H1 (cell line): ENCODE results near the gene CLCN5. TPM values are rescaled to one million over a fixed set of nuclear protein-coding genes. Genes with fewer than 3 reads are reported as not detected.

Source experiments
- CTCF ChIA-PET: fragments of 300-600 bp; sonication (Branson Sonifier 250); formaldehyde crosslinking; loops from one replicate; lab custom pipeline; 2021; ENCODE audit not compliant: partially characterized antibody; lab: Charles Lee
- POLR2A ChIA-PET: fragments of 300-600 bp; sonication (Branson Sonifier 250); formaldehyde crosslinking; loops from one replicate; lab custom pipeline; 2021; ENCODE audit warnings: inconsistent platforms; ENCODE audit not compliant: partially characterized antibody; lab: Charles Lee
- DNase-seq, 2 experiments: peaks; one replicate each; pipeline versions ENCODE4 v3.0.0 to v3.0.0-alpha.2; 2010 to 2022; ENCODE audit warnings: low spot score in 2 of 2, low read depth in 1 of 2, mixed read lengths in 1 of 2
- FAIRE-seq: peaks from 2 replicates; lab custom pipeline; 2011; peaks lifted over from hg19 to GRCh38; lab: Jason Lieb, UNC
- H2AFZ ChIP-seq: 2 replicates; pipeline ENCODE4 v1.8.1; 2012; ENCODE audit warnings: low read length, inconsistent platforms
- H2AK5ac ChIP-seq: 2 replicates; pipeline ENCODE4 v1.6.1; 2013; ENCODE audit warnings: low read depth, low read length
- H2BK120ac ChIP-seq: replicated peaks from 2 replicates; pipeline ENCODE3; 2013; ENCODE audit warnings: low read depth, low read length, inconsistent platforms
- H2BK12ac ChIP-seq: 2 replicates; pipeline ENCODE4 v1.6.1; 2013; ENCODE audit warnings: low read depth, low read length
- H2BK15ac ChIP-seq: 2 replicates; pipeline ENCODE4 v1.6.1; 2013; ENCODE audit warnings: low read length
- H2BK20ac ChIP-seq: 2 replicates; pipeline ENCODE4 v1.6.1; 2013; ENCODE audit warnings: low read length
- H2BK5ac ChIP-seq: 2 replicates; pipeline ENCODE4 v1.6.1; 2013; ENCODE audit warnings: low read depth, low read length
- H3K14ac ChIP-seq: 2 replicates; pipeline ENCODE4 v1.6.1; 2013; ENCODE audit warnings: inconsistent platforms; ENCODE audit not compliant: insufficient read length
- H3K18ac ChIP-seq: 2 replicates; pipeline ENCODE4 v1.6.1; 2013; ENCODE audit warnings: low read length; ENCODE audit errors: extremely low read depth
- H3K23ac ChIP-seq: 2 replicates; pipeline ENCODE4 v1.6.1; 2013; ENCODE audit warnings: inconsistent platforms; ENCODE audit not compliant: insufficient read length
- H3K23me2 ChIP-seq: 2 replicates; pipeline ENCODE4 v1.6.1; 2013; ENCODE audit warnings: low read depth, low read length
- H3K27ac ChIP-seq: 2 replicates; pipeline ENCODE4 v1.6.1; 2011; ENCODE audit warnings: low read depth, low read length, inconsistent platforms
- H3K27me3 ChIP-seq, 4 experiments: replicated peaks in 1 of 4; 1 replicate in 1 of 4; 2 replicates in 3 of 4; pipeline versions ENCODE4 v1.6.1 to v1.8.1; 2011 to 2013; ENCODE audit warnings: low read length in 3 of 4, mild to moderate bottlenecking in 3 of 4, inconsistent platforms in 2 of 4, mixed read lengths in 2 of 4, moderate library complexity in 1 of 4; ENCODE audit not compliant: control insufficient read depth in 3 of 4, insufficient read depth in 3 of 4; ENCODE audit errors: extremely low read depth in 1 of 4
- H3K36me3 ChIP-seq, 4 experiments: 2 replicates each; pipeline versions ENCODE4 v1.6.1 to v1.8.1; 2011 to 2013; ENCODE audit warnings: mild to moderate bottlenecking in 4 of 4, low read length in 3 of 4, moderate library complexity in 2 of 4, control low read depth in 1 of 4, inconsistent platforms in 1 of 4; ENCODE audit not compliant: insufficient read depth in 4 of 4, control insufficient read depth in 2 of 4
- H3K4ac ChIP-seq: replicated peaks from 2 replicates; pipeline ENCODE3; 2013; ENCODE audit warnings: low read length, low read depth, mixed read lengths, inconsistent platforms; ENCODE audit not compliant: insufficient read length
- H3K4me1 ChIP-seq, 4 experiments: replicated peaks in 1 of 4; 1 replicate in 1 of 4; 2 replicates in 3 of 4; pipeline versions ENCODE4 v1.6.1 to v1.8.1; 2011 to 2013; ENCODE audit warnings: low read length in 3 of 4, inconsistent platforms in 2 of 4, mixed read lengths in 1 of 4; ENCODE audit not compliant: insufficient read depth in 4 of 4, control insufficient read depth in 3 of 4
- H3K4me2 ChIP-seq, 2 experiments: 2 replicates each; pipeline versions ENCODE4 v1.6.1 to v1.8.1; 2011 to 2013; ENCODE audit warnings: low read depth in 2 of 2, low read length in 2 of 2, control low read depth in 1 of 2, inconsistent platforms in 1 of 2, mild to moderate bottlenecking in 1 of 2; ENCODE audit not compliant: insufficient read depth in 1 of 2
- H3K4me3 ChIP-seq, 4 experiments: fragments of 200-600, 300-600 bp in 1 of 4; sonication (generic), shearing (Covaris generic), sonication (Bioruptor Twin) in 1 of 4; 2 replicates each; pipeline versions ENCODE4 v1.5.1 to v1.8.1; 2011 to 2016; ENCODE audit warnings: low read length in 4 of 4, low read depth in 3 of 4, control low read depth in 2 of 4, inconsistent platforms in 2 of 4, mild to moderate bottlenecking in 2 of 4, mixed read lengths in 1 of 4, moderate library complexity in 1 of 4; ENCODE audit not compliant: insufficient read depth in 2 of 4; ENCODE audit errors: extremely low read depth in 1 of 4
- H3K56ac ChIP-seq: replicated peaks from 2 replicates; pipeline ENCODE3; 2013; ENCODE audit warnings: low read depth, mild to moderate bottlenecking, mixed read lengths, low read length, inconsistent platforms; ENCODE audit not compliant: insufficient read length
- H3K79me1 ChIP-seq: 2 replicates; pipeline ENCODE4 v1.6.1; 2013; ENCODE audit warnings: low read depth, low read length, control low read depth
- H3K79me2 ChIP-seq, 2 experiments: 2 replicates each; pipeline versions ENCODE4 v1.6.1 to v1.8.1; 2012 to 2013; ENCODE audit warnings: low read length in 2 of 2, mild to moderate bottlenecking in 2 of 2, inconsistent platforms in 1 of 2; ENCODE audit not compliant: insufficient read depth in 2 of 2, control insufficient read depth in 1 of 2
- H3K9ac ChIP-seq, 4 experiments: replicated peaks in 1 of 4; 1 replicate in 1 of 4; 2 replicates in 3 of 4; pipeline versions ENCODE4 v1.6.1 to v1.8.1; 2011 to 2013; ENCODE audit warnings: low read depth in 3 of 4, low read length in 3 of 4, control low read depth in 2 of 4, mild to moderate bottlenecking in 2 of 4, moderate library complexity in 2 of 4, inconsistent platforms in 1 of 4; ENCODE audit errors: extremely low read depth in 1 of 4
- H3K9me3 ChIP-seq, 2 experiments: 2 replicates each; pipeline versions ENCODE4 v1.6.1 to v1.8.1; 2012 to 2013; ENCODE audit warnings: mild to moderate bottlenecking in 2 of 2, moderate library complexity in 2 of 2, control low read depth in 1 of 2, inconsistent platforms in 1 of 2, low read depth in 1 of 2, low read length in 1 of 2, mixed read lengths in 1 of 2; ENCODE audit not compliant: insufficient read depth in 2 of 2
- H4K20me1 ChIP-seq, 2 experiments: replicated peaks in 1 of 2; 2 replicates each; pipeline versions ENCODE3 to v1.8.1; 2011 to 2013; ENCODE audit warnings: inconsistent platforms in 2 of 2, low read length in 2 of 2, mild to moderate bottlenecking in 1 of 2; ENCODE audit not compliant: insufficient read depth in 2 of 2, control insufficient read depth in 1 of 2
- H4K5ac ChIP-seq: 2 replicates; pipeline ENCODE4 v1.6.1; 2013; ENCODE audit warnings: low read length, low read depth, mixed read lengths, inconsistent platforms; ENCODE audit not compliant: insufficient read length
- H4K8ac ChIP-seq: 2 replicates; pipeline ENCODE4 v1.8.0; 2013; ENCODE audit warnings: mild to moderate bottlenecking, moderate library complexity, low read length, inconsistent platforms; ENCODE audit not compliant: insufficient read depth; ENCODE audit errors: extremely low read depth
- H4K91ac ChIP-seq: replicated peaks from 2 replicates; pipeline ENCODE3; 2013; ENCODE audit warnings: low read length, mixed read lengths, inconsistent platforms; ENCODE audit not compliant: insufficient read length
- HDAC2 ChIP-seq, 2 experiments: fragments of 300-600 bp in 1 of 2; sonication (generic) in 1 of 2; IDR thresholded peaks; 2 replicates each; pipeline ENCODE4 v1.6.1; 2011 to 2012; ENCODE audit warnings: low read depth in 2 of 2, low read length in 2 of 2, mild to moderate bottlenecking in 2 of 2, moderate library complexity in 2 of 2, borderline replicate concordance in 1 of 2, inconsistent platforms in 1 of 2
- RBBP5 ChIP-seq: IDR thresholded peaks from 2 replicates; pipeline ENCODE4 v1.7.1; 2012; ENCODE audit warnings: low read depth, mild to moderate bottlenecking, inconsistent platforms, low read length, moderate library complexity, borderline replicate concordance
- SP4 ChIP-seq: IDR thresholded peaks from 2 replicates; pipeline ENCODE4 v1.6.1; 2012; ENCODE audit warnings: low read length, inconsistent platforms
- SUZ12 ChIP-seq: fragments of 200-600 bp; sonication (generic); IDR thresholded peaks from 2 replicates; pipeline ENCODE4 v1.6.1; 2012; ENCODE audit warnings: mild to moderate bottlenecking, inconsistent platforms, low read length, moderate library complexity, mixed read lengths
- WGBS, 2 experiments: shearing (Covaris generic) in 1 of 2; methylation state at CpG; one replicate each; pipeline versions ENCODE4 v1.1.6 to v1.1.7; 2013 to 2015; ENCODE audit warnings: low lambda C conversion rate in 2 of 2, mixed read lengths in 2 of 2, inconsistent platforms in 1 of 2, low coverage in 1 of 2, missing lambda C conversion rate in 1 of 2; ENCODE audit not compliant: insufficient replicate concordance in 2 of 2, insufficient coverage in 1 of 2, insufficient read length in 1 of 2; ENCODE audit errors: extremely low coverage in 1 of 2, missing lambda C conversion rate in 1 of 2; 5-methylcytosine and 5-hydroxymethylcytosine counted together
- polyA plus RNA-seq, 7 experiments: library from polyadenylated mRNA; depleted of rRNA in 3 of 7; stranded (reverse) in 5 of 7; unstranded in 2 of 7; fragments of >200 nt in 5 of 7; fragments of 200-250 nt in 2 of 7; gene quantifications; 1 replicate in 5 of 7; 2 replicates in 1 of 7; 4 replicates in 1 of 7; pipeline versions ENCODE4 v1.2.1 to v1.2.3, GENCODE V29; 2011 to 2013; ENCODE audit warnings: missing spikeins in 2 of 7, mixed read lengths in 2 of 7
- total RNA-seq: library from RNA; stranded (reverse); fragmentation: NEBNext Ultra II Directional; extraction: Animal tissue kit (Norgen Biotek cat#: 25700); gene quantifications from 2 replicates; pipeline ENCODE4 v1.2.1, GENCODE V29; 2021
- TF ChIP-seq, protein P1 (sequence below): IDR thresholded peaks from 2 replicates; pipeline ENCODE4 v1.6.1; 2012; ENCODE audit warnings: inconsistent platforms

The CLCN5 gene
- total and polyA plus RNA-seq, 2 of the 8 experiments (the other 6 are each of a cell fraction or from before 2014, with no cell fraction given), result 4.2 to 9.7 TPM

GRCh38 chrX:50147972-50148371 is 225.6 kb downstream of the CLCN5 start:
- Histone ChIP-seq H4K5ac (no peak overlapping the region), H3K79me1 (no peaks in the 10 kb centered on the region), H4K91ac (no peak overlapping the region), H4K8ac (no peak overlapping the region), H2BK12ac (no peak overlapping the region), H2BK5ac (no peak overlapping the region), H3K79me2 (no peaks in the 10 kb centered on the region), H3K4me3 (no peak overlapping the region), H3K56ac (no peak overlapping the region), H2BK120ac (no peak overlapping the region), H2AK5ac (no peak overlapping the region), H3K4ac (no peak overlapping the region), H3K9ac (no peak overlapping the region), H2BK20ac (no peak overlapping the region), H3K23me2 (no peaks in the 10 kb centered on the region), H2BK15ac (no peak overlapping the region), H3K9me3 (no peaks in the 10 kb centered on the region)
- CTCF ChIA-PET, result interaction anchor here (1.2 kb wide), 1 partner anchor 229 kb away, joined by 3 read pairs; no protein-coding TSS in a partner anchor
- 90% methylated on average over 7 of the region's 7 CpGs; no CpG with 5 or more reads in 1 of the 2 experiments for WGBS, 2 experiments
- no peak for DNase-seq
- FAIRE-seq, result no peak
- TF ChIP-seq HDAC2 (IDR thresholded peaks at IDR 0.05; ENCODE audit: borderline replicate concordance in 1 of 2, low read depth in 2 of 2, low read length in 2 of 2) (no peak), SUZ12 (no peak), RBBP5 (no peak), SP4 (no peak)
- TF ChIP-seq, protein P1, sequence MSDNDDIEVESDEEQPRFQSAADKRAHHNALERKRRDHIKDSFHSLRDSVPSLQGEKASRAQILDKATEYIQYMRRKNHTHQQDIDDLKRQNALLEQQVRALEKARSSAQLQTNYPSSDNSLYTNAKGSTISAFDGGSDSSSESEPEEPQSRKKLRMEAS, result no peak
- TF ChIP-seq, all 59 proteins: peak for 0
- Histone ChIP-seq H3K36me3 (no peaks in the 10 kb centered on the region), H2AFZ (no peak overlapping the region), H3K23ac (no peak overlapping the region), H3K14ac (no peak overlapping the region), H3K27ac (no peak overlapping the region), H3K18ac (no peak overlapping the region), H4K20me1 (no peaks in the 10 kb centered on the region), H3K27me3 (no peaks in the 10 kb centered on the region), H3K4me2 (no peak overlapping the region), H3K4me1 (no peaks in the 10 kb centered on the region)
- POLR2A ChIA-PET, result no interaction called here
